ENCODE results near the gene EFCAB9. TPM values are rescaled to one million over a fixed set of nuclear protein-coding genes. Genes with fewer than 3 reads are reported as not detected.

The EFCAB9 gene
- total and polyA plus RNA-seq, 4 donors, result not detected

DNA sequence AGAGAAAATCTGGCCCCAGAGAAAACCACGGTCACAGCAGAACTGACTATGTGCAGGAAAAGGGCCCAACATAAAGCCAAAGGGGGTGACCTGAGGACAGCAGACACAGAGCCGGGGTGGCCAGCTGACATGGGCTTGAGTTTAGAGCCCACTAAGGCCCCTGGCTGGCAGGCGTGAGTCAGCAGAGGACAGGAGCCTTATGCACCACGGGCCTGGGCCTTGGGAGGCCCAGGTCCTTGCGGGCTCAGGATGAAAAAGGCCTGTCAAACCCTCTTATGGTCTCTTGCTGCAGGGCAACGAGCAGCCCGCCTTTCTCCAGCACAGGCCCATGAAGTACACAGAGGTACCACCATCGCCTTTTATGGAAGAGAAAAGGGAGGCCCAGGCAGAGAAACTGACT lies 25.7 kb upstream of the EFCAB9 start:
- Histone ChIP-seq H3K27ac (ENCODE audit: low read depth in 1 of 2, low read length in 2 of 2) (no peak overlapping the region), H3K27me3 (ENCODE audit: control insufficient read depth in 4 of 4, insufficient read depth in 4 of 4, low read length in 3 of 4) (no peaks in the 10 kb centered on the region), H3K4me3 (ENCODE audit: low read depth in 1 of 3, low read length in 3 of 3) (no peak overlapping the region), H3K4me1 (ENCODE audit: control insufficient read depth in 4 of 4, insufficient read depth in 4 of 4, low read length in 3 of 4) (peaks cover 0 to 7% (median 3%) of the 10 kb centered on the region in 4 donors), H3K9me3 (ENCODE audit: control insufficient read depth in 4 of 4, low read length in 3 of 4) (no peaks in the 10 kb centered on the region), H3K36me3 (ENCODE audit: control insufficient read depth in 4 of 4, insufficient read depth in 3 of 4, low read depth in 1 of 4, low read length in 3 of 4) (no peaks in the 10 kb centered on the region), H3K9ac (ENCODE audit: low read depth in 1 of 2, low read length in 2 of 2) (no peak overlapping the region)
- WGBS, result 87% methylated on average over 8 of the region's 8 CpGs
- DNase-seq (ENCODE audit: low spot score), result no peak
- TF ChIP-seq NR2F2 (IDR thresholded peaks at IDR 0.05) (no peak), RAD21 (IDR thresholded peaks at IDR 0.05) (no peak), FOXA2 (IDR thresholded peaks at IDR 0.05) (no peak), EGR1 (IDR thresholded peaks at IDR 0.05; ENCODE audit: low read depth in 2 of 2) (no peak), YY1 (IDR thresholded peaks at IDR 0.05) (no peak), GABPA (IDR thresholded peaks at IDR 0.05 in 1 of 2, conservative IDR thresholded peaks at IDR 0.05 in 1 of 2) (no peak), HNF4A (conservative IDR thresholded peaks at IDR 0.05) (no peak), JUND (IDR thresholded peaks at IDR 0.05) (no peak), SP1 (IDR thresholded peaks at IDR 0.05) (no peak)
- TF ChIP-seq, protein P1, sequence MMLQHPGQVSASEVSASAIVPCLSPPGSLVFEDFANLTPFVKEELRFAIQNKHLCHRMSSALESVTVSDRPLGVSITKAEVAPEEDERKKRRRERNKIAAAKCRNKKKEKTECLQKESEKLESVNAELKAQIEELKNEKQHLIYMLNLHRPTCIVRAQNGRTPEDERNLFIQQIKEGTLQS (IDR thresholded peaks at IDR 0.05), result no peak

DNA sequence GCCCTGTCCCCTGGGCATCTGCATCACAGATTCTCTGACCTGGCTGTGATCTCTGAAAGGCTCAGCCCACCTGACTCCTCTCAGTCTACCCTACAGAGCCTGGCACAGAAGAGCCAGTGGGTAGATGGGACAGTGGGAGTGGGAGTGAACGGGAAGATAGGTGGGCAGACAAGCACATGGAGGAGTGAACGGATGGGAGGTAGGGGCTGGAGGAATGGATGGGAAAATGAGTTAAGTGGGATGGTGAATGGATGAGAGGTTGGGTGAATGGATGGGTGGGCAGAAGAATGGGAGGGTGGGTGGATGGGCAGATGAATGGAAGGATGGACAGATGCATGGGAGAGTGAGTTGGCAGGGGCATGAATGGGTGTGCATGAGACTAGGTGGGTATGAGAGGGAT lies 24.8 kb upstream of the EFCAB9 start:
- 93% methylated on average over 2 of the region's 2 CpGs for WGBS
- H3K9ac ChIP-seq (ENCODE audit: low read depth in 1 of 2, low read length in 2 of 2), result no peak overlapping the region
- no peak for DNase-seq (ENCODE audit: low spot score)
- TF ChIP-seq TAF1 (conservative IDR thresholded peaks at IDR 0.05) (no peak), HNF4A (conservative IDR thresholded peaks at IDR 0.05) (no peak), FOXA1 (IDR thresholded peaks at IDR 0.05) (no peak), FOXA2 (IDR thresholded peaks at IDR 0.05) (no peak), EGR1 (IDR thresholded peaks at IDR 0.05; ENCODE audit: low read depth in 2 of 2) (no peak)
- TF ChIP-seq, protein P2, sequence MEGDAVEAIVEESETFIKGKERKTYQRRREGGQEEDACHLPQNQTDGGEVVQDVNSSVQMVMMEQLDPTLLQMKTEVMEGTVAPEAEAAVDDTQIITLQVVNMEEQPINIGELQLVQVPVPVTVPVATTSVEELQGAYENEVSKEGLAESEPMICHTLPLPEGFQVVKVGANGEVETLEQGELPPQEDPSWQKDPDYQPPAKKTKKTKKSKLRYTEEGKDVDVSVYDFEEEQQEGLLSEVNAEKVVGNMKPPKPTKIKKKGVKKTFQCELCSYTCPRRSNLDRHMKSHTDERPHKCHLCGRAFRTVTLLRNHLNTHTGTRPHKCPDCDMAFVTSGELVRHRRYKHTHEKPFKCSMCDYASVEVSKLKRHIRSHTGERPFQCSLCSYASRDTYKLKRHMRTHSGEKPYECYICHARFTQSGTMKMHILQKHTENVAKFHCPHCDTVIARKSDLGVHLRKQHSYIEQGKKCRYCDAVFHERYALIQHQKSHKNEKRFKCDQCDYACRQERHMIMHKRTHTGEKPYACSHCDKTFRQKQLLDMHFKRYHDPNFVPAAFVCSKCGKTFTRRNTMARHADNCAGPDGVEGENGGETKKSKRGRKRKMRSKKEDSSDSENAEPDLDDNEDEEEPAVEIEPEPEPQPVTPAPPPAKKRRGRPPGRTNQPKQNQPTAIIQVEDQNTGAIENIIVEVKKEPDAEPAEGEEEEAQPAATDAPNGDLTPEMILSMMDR (IDR thresholded peaks at IDR 0.05; ENCODE audit: low read depth, low read length, missing input control), result no peak
- TF ChIP-seq, protein P3, sequence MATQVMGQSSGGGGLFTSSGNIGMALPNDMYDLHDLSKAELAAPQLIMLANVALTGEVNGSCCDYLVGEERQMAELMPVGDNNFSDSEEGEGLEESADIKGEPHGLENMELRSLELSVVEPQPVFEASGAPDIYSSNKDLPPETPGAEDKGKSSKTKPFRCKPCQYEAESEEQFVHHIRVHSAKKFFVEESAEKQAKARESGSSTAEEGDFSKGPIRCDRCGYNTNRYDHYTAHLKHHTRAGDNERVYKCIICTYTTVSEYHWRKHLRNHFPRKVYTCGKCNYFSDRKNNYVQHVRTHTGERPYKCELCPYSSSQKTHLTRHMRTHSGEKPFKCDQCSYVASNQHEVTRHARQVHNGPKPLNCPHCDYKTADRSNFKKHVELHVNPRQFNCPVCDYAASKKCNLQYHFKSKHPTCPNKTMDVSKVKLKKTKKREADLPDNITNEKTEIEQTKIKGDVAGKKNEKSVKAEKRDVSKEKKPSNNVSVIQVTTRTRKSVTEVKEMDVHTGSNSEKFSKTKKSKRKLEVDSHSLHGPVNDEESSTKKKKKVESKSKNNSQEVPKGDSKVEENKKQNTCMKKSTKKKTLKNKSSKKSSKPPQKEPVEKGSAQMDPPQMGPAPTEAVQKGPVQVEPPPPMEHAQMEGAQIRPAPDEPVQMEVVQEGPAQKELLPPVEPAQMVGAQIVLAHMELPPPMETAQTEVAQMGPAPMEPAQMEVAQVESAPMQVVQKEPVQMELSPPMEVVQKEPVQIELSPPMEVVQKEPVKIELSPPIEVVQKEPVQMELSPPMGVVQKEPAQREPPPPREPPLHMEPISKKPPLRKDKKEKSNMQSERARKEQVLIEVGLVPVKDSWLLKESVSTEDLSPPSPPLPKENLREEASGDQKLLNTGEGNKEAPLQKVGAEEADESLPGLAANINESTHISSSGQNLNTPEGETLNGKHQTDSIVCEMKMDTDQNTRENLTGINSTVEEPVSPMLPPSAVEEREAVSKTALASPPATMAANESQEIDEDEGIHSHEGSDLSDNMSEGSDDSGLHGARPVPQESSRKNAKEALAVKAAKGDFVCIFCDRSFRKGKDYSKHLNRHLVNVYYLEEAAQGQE (IDR thresholded peaks at IDR 0.05), result no peak
- no peak overlapping the region for H3K27ac ChIP-seq (ENCODE audit: low read depth in 1 of 2, low read length in 2 of 2)
- H3K4me1 ChIP-seq (ENCODE audit: control insufficient read depth in 4 of 4, insufficient read depth in 4 of 4, low read length in 3 of 4), result peaks cover 0 to 7% (median 3%) of the 10 kb centered on the region in 4 donors
- H3K4me3 ChIP-seq (ENCODE audit: low read depth in 1 of 3, low read length in 3 of 3), result no peak overlapping the region
- H3K36me3 ChIP-seq (ENCODE audit: control insufficient read depth in 4 of 4, insufficient read depth in 3 of 4, low read depth in 1 of 4, low read length in 3 of 4), result no peaks in the 10 kb centered on the region
- H3K9me3 ChIP-seq (ENCODE audit: control insufficient read depth in 4 of 4, low read length in 3 of 4), result no peaks in the 10 kb centered on the region
- H3K27me3 ChIP-seq (ENCODE audit: control insufficient read depth in 4 of 4, insufficient read depth in 4 of 4, low read length in 3 of 4), result no peaks in the 10 kb centered on the region
